ENCODE measurements around the gene NKIRAS2.

DNA sequence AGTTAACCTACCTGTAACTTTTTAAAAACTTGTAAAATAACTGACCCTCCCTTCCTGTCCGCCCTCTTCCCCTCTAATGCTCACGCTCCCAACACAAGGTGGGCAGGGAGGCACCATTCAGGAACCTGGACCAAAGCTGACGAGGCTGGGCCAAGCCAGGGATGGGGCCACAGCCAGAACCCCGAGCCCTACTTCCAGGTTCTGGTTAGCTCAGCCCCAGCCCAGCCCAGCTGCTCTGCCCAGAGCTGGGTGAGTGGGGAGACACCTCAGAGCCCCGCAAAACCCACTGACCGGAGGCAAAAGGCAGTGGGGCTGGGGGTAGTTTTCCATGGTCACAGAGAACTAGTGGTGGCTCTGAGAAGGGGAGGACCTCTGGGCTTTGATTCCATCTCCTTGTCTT lies 45.9 kb upstream of the NKIRAS2 start:
- TF ChIP-seq, protein P1, sequence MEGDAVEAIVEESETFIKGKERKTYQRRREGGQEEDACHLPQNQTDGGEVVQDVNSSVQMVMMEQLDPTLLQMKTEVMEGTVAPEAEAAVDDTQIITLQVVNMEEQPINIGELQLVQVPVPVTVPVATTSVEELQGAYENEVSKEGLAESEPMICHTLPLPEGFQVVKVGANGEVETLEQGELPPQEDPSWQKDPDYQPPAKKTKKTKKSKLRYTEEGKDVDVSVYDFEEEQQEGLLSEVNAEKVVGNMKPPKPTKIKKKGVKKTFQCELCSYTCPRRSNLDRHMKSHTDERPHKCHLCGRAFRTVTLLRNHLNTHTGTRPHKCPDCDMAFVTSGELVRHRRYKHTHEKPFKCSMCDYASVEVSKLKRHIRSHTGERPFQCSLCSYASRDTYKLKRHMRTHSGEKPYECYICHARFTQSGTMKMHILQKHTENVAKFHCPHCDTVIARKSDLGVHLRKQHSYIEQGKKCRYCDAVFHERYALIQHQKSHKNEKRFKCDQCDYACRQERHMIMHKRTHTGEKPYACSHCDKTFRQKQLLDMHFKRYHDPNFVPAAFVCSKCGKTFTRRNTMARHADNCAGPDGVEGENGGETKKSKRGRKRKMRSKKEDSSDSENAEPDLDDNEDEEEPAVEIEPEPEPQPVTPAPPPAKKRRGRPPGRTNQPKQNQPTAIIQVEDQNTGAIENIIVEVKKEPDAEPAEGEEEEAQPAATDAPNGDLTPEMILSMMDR (IDR thresholded peaks at IDR 0.05; ENCODE audit: poor library complexity, severe bottlenecking), result no peak
- no peak for TF ChIP-seq EP300 (conservative IDR thresholded peaks at IDR 0.05; ENCODE audit: poor library complexity, severe bottlenecking)
- TF ChIP-seq MXI1 (conservative IDR thresholded peaks at IDR 0.05; ENCODE audit: poor library complexity, severe bottlenecking), result no peak
- TF ChIP-seq POLR2AphosphoS5 (IDR thresholded peaks at IDR 0.05), result no peak
- no peak for TF ChIP-seq TAF1 (IDR thresholded peaks at IDR 0.05; ENCODE audit: low read depth)

All from neural cell (in vitro differentiated cells).